ENCODE data around the gene CDKAL1.
A peak's percentile ranks its signal among the peaks of the same experiment; 100 is the strongest.
"Not testable (repeated sequence)": the region's sequence is repeated elsewhere in the genome, so short reads cannot be mapped to it uniquely, and the experiment has no call there.

Gene CDKAL1

GRCh38 chr6:20708367-20709124 is 174.3 kb downstream of the CDKAL1 start:
- DNase-seq (ENCODE audit: low read depth in 2 of 2) = peak in 1 of 2 donors; percentile 44

GRCh38 chr6:20709451-20709850 is 175.2 kb downstream of the CDKAL1 start:
- DNase-seq (ENCODE audit: low read depth in 2 of 2) = no peak

- no peak for DNase-seq (ENCODE audit: low read depth in 2 of 2)
These were observed 176.1 kb downstream of the CDKAL1 start for GRCh38 chr6:20710341-20710740.

GRCh38 chr6:20711518-20711917 is 177.3 kb downstream of the CDKAL1 start:
- DNase-seq (ENCODE audit: low read depth in 2 of 2) = no peak

GRCh38 chr6:20712011-20712410 is 177.8 kb downstream of the CDKAL1 start:
- DNase-seq (ENCODE audit: low read depth in 2 of 2) = no peak

- no peak for DNase-seq (ENCODE audit: low read depth in 2 of 2)
These were observed 181.0 kb downstream of the CDKAL1 start for GRCh38 chr6:20715135-20715806.

- no peak for DNase-seq (ENCODE audit: low read depth in 2 of 2)
These were observed 182.6 kb downstream of the CDKAL1 start for GRCh38 chr6:20716865-20717264.

- DNase-seq (ENCODE audit: low read depth in 2 of 2) = no peak
These were observed 183.5 kb downstream of the CDKAL1 start for GRCh38 chr6:20717743-20718142.

- DNase-seq (ENCODE audit: low read depth in 2 of 2) = no peak
These were observed 184.7 kb downstream of the CDKAL1 start for GRCh38 chr6:20718705-20719653.

- DNase-seq (ENCODE audit: low read depth in 2 of 2) = no peak
These were observed 185.7 kb downstream of the CDKAL1 start for GRCh38 chr6:20719980-20720379.

- DNase-seq (ENCODE audit: low read depth in 2 of 2) = not testable (repeated sequence)
These were observed 186.9 kb downstream of the CDKAL1 start for GRCh38 chr6:20721121-20721520.

GRCh38 chr6:20722455-20722854 is 188.2 kb downstream of the CDKAL1 start:
- no peak for DNase-seq (ENCODE audit: low read depth in 2 of 2)

GRCh38 chr6:20723236-20723635 is 189.0 kb downstream of the CDKAL1 start:
- no peak for DNase-seq (ENCODE audit: low read depth in 2 of 2)

- no peak for DNase-seq (ENCODE audit: low read depth in 2 of 2)
These were observed 190.4 kb downstream of the CDKAL1 start for GRCh38 chr6:20724443-20725190.

GRCh38 chr6:20725235-20725634 is 191.0 kb downstream of the CDKAL1 start:
- DNase-seq (ENCODE audit: low read depth in 2 of 2) = not testable (repeated sequence)

GRCh38 chr6:20729086-20729485 is 194.8 kb downstream of the CDKAL1 start:
- DNase-seq (ENCODE audit: low read depth in 2 of 2) = no peak

GRCh38 chr6:20732362-20732761 is 198.1 kb downstream of the CDKAL1 start:
- DNase-seq (ENCODE audit: low read depth in 2 of 2) = not testable (repeated sequence)

- no peak for DNase-seq (ENCODE audit: low read depth in 2 of 2)
These were observed 198.6 kb downstream of the CDKAL1 start for GRCh38 chr6:20732896-20733295.

- DNase-seq (ENCODE audit: low read depth in 2 of 2) = no peak
These were observed 203.7 kb downstream of the CDKAL1 start for GRCh38 chr6:20737912-20738311.

GRCh38 chr6:20740088-20740487 is 205.8 kb downstream of the CDKAL1 start:
- DNase-seq (ENCODE audit: low read depth in 2 of 2) = no peak

- DNase-seq (ENCODE audit: low read depth in 2 of 2) = no peak
These were observed 206.5 kb downstream of the CDKAL1 start for GRCh38 chr6:20740727-20741126.

All from stimulated activated CD8-positive, alpha-beta memory T cell treated with anti-CD3 and anti-CD28 coated beads, Interleukin-15, amount 100 ng/mL, for 48 hours (primary cell).